ENCODE data around the gene IFT43.

The IFT43 gene

GRCh38 chr14:76109087-76109880 is 123.7 kb downstream of the IFT43 start:
- H3K27me3 ChIP-seq (replicated peaks; ENCODE audit: control insufficient read depth, insufficient read depth, low read length): peaks cover 3% of the 10 kb centered on the region
- no peak for TF ChIP-seq CTCF (IDR thresholded peaks at IDR 0.05; ENCODE audit: insufficient read depth, low read length, poor library complexity, severe bottlenecking)
- no peaks in the 10 kb centered on the region for H3K36me3 ChIP-seq (ENCODE audit: control insufficient read depth, insufficient read depth, low read length)
- DNase-seq (ENCODE audit: extremely low read depth, insufficient read length): no peak
- H3K4me3 ChIP-seq (replicated peaks; ENCODE audit: low read depth, low read length): no peak overlapping the region

GRCh38 chr14:76112889-76113624 is 127.5 kb downstream of the IFT43 start:
- Histone ChIP-seq H3K4me3 (replicated peaks; ENCODE audit: low read depth, low read length) (no peak overlapping the region), H3K27me3 (replicated peaks; ENCODE audit: control insufficient read depth, insufficient read depth, low read length) (peaks cover 3% of the 10 kb centered on the region), H3K36me3 (ENCODE audit: control insufficient read depth, insufficient read depth, low read length) (no peaks in the 10 kb centered on the region)
- TF ChIP-seq CTCF (IDR thresholded peaks at IDR 0.05; ENCODE audit: insufficient read depth, low read length, poor library complexity, severe bottlenecking): no peak
- DNase-seq (ENCODE audit: extremely low read depth, insufficient read length): no peak

GRCh38 chr14:76113691-76114090 is 128.1 kb downstream of the IFT43 start:
- Histone ChIP-seq H3K36me3 (ENCODE audit: control insufficient read depth, insufficient read depth, low read length) (no peaks in the 10 kb centered on the region), H3K27me3 (replicated peaks; ENCODE audit: control insufficient read depth, insufficient read depth, low read length) (peaks cover 3% of the 10 kb centered on the region), H3K4me3 (replicated peaks; ENCODE audit: low read depth, low read length) (no peak overlapping the region)
- TF ChIP-seq CTCF (IDR thresholded peaks at IDR 0.05; ENCODE audit: insufficient read depth, low read length, poor library complexity, severe bottlenecking): no peak
- no peak for DNase-seq (ENCODE audit: extremely low read depth, insufficient read length)

GRCh38 chr14:76115010-76115422 is 129.5 kb downstream of the IFT43 start:
- DNase-seq (ENCODE audit: extremely low read depth, insufficient read length): no peak
- no peaks in the 10 kb centered on the region for H3K36me3 ChIP-seq (ENCODE audit: control insufficient read depth, insufficient read depth, low read length)
- peak; percentile 8 for TF ChIP-seq CTCF (IDR thresholded peaks at IDR 0.05; ENCODE audit: insufficient read depth, low read length, poor library complexity, severe bottlenecking)
- peaks cover 3% of the 10 kb centered on the region for H3K27me3 ChIP-seq (replicated peaks; ENCODE audit: control insufficient read depth, insufficient read depth, low read length)
- H3K4me3 ChIP-seq (replicated peaks; ENCODE audit: low read depth, low read length): no peak overlapping the region

- no peak overlapping the region for H3K4me3 ChIP-seq (replicated peaks; ENCODE audit: low read depth, low read length)
- DNase-seq (ENCODE audit: extremely low read depth, insufficient read length): no peak
- no peak for TF ChIP-seq CTCF (IDR thresholded peaks at IDR 0.05; ENCODE audit: insufficient read depth, low read length, poor library complexity, severe bottlenecking)
- H3K27me3 ChIP-seq (replicated peaks; ENCODE audit: control insufficient read depth, insufficient read depth, low read length): no peaks in the 10 kb centered on the region; the same call in 1 of the 2 replicates
- H3K36me3 ChIP-seq (ENCODE audit: control insufficient read depth, insufficient read depth, low read length): no peaks in the 10 kb centered on the region
These were observed 132.4 kb downstream of the IFT43 start for GRCh38 chr14:76117789-76118484.
